Hepatocyte (in vitro differentiated cells): ENCODE results near the gene F2RL2. TPM values are rescaled to one million over a fixed set of nuclear protein-coding genes. Genes with fewer than 3 reads are reported as not detected.

ENCODE experiments used
- DNase-seq: peaks from one replicate; pipeline ENCODE4 v3.0.0-alpha.2; 2016; ENCODE audit warnings: low spot score
- H2AFZ ChIP-seq: fragments of 200-600 bp; sonication (generic); 2 replicates; pipeline ENCODE4 v1.6.0; 2016; ENCODE audit warnings: antibody characterized with exemption, mild to moderate bottlenecking
- H3K27ac ChIP-seq: fragments of 200-600 bp; sonication (generic); 2 replicates; pipeline ENCODE4 v1.5.1; 2016; ENCODE audit warnings: mild to moderate bottlenecking
- H3K27me3 ChIP-seq: fragments of 200-600 bp; sonication (generic); 2 replicates; pipeline ENCODE4 v1.6.1; 2016
- H3K36me3 ChIP-seq: fragments of 200-600 bp; sonication (generic); replicated peaks from 2 replicates; pipeline ENCODE4 v1.5.1; 2016; ENCODE audit warnings: low read depth; ENCODE audit not compliant: insufficient read depth
- H3K4me1 ChIP-seq: fragments of 200-600 bp; sonication (generic); 2 replicates; pipeline ENCODE4 v1.5.1; 2016; ENCODE audit warnings: mild to moderate bottlenecking, moderate library complexity; ENCODE audit not compliant: insufficient read depth
- H3K4me2 ChIP-seq: fragments of 200-600 bp; sonication (generic); 2 replicates; pipeline ENCODE4 v1.6.0; 2016
- H3K4me3 ChIP-seq: fragments of 200-600 bp; sonication (generic); 2 replicates; pipeline ENCODE4 v1.5.1; 2016; ENCODE audit warnings: mild to moderate bottlenecking
- H3K79me2 ChIP-seq: fragments of 200-600 bp; sonication (generic); 2 replicates; pipeline ENCODE4 v1.6.0; 2017; ENCODE audit warnings: mild to moderate bottlenecking
- H3K9me2 ChIP-seq: fragments of 200-600 bp; sonication (generic); replicated peaks from 2 replicates; pipeline ENCODE4 v1.6.0; 2017; ENCODE audit warnings: mild to moderate bottlenecking; ENCODE audit not compliant: insufficient read depth
- H3K9me3 ChIP-seq: fragments of 200-600 bp; sonication (generic); 2 replicates; pipeline ENCODE4 v1.5.1; 2016; ENCODE audit warnings: low read depth, mild to moderate bottlenecking
- H4K20me1 ChIP-seq: fragments of 200-600 bp; sonication (generic); 2 replicates; pipeline ENCODE4 v1.6.0; 2016; ENCODE audit warnings: mild to moderate bottlenecking; ENCODE audit not compliant: insufficient read depth, poor library complexity, severe bottlenecking
- EZH2 ChIP-seq: fragments of 200-600 bp; sonication (generic); IDR thresholded peaks from 2 replicates; pipeline ENCODE4 v1.6.1; 2016; ENCODE audit warnings: antibody characterized with exemption, mild to moderate bottlenecking, borderline replicate concordance
- EZH2phosphoT487 ChIP-seq: fragments of 200-600 bp; sonication (generic); IDR thresholded peaks from one replicate; pipeline ENCODE4 v1.6.1; 2018; ENCODE audit warnings: antibody characterized with exemption, mild to moderate bottlenecking, low read depth, moderate library complexity; ENCODE audit not compliant: unreplicated experiment, severe bottlenecking
- WGBS: methylation state at CpG from one replicate; pipeline ENCODE4 v1.1.6; 2016; ENCODE audit warnings: low lambda C conversion rate; ENCODE audit errors: missing lambda C conversion rate; 5-methylcytosine and 5-hydroxymethylcytosine counted together
- polyA plus RNA-seq: library from polyadenylated mRNA; unstranded; fragments of >200 nt; fragmentation: Nextera tagmentation; extraction: Ambion mirVana; gene quantifications from 2 replicates; pipeline ENCODE4 v1.2.1, GENCODE V29; 2016
- total RNA-seq: library from RNA; depleted of rRNA; stranded (reverse); fragments of >200 nt; gene quantifications from 2 replicates; pipeline ENCODE4 v1.2.3, GENCODE V29; 2014
- TF ChIP-seq, protein P1 (sequence below): fragments of 200-600 bp; sonication (generic); IDR thresholded peaks from 2 replicates; pipeline ENCODE4 v1.5.1; 2016; ENCODE audit warnings: antibody characterized with exemption, mild to moderate bottlenecking; ENCODE audit not compliant: poor library complexity

The F2RL2 gene
- total and polyA plus RNA-seq, 2 experiments from 2014 or later, result 1.5 to 2.3 TPM

DNA sequence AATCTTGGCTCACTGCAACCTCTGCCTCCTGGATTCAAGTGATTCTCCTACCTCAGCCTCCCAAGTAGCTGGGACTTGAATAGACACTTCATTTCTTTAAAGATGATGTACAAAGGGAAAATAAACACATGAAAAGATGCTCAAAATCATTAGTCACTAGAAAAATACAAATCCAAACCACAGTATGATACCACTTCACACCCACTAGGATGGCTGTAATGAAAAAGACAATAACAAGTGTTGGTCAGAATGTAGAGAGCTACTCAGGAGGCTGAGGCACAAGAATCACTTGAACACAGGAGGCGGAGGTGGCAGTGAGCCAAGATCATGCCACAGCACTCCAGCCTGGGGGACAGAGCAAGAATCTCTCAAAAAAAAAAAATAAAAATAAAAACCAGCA is 13.0 kb downstream of the F2RL2 start:
- H2AFZ ChIP-seq, result no peak overlapping the region
- no peaks in the 10 kb centered on the region for H3K79me2 ChIP-seq
- 100% methylated on average over 1 of the region's 1 CpG for WGBS
- no peak overlapping the region for H3K4me3 ChIP-seq
- H3K9me2 ChIP-seq, result no peaks in the 10 kb centered on the region
- no peaks in the 10 kb centered on the region for H4K20me1 ChIP-seq
- no peaks in the 10 kb centered on the region for H3K36me3 ChIP-seq
- no peak overlapping the region for H3K27ac ChIP-seq
- no peak for DNase-seq
- H3K27me3 ChIP-seq, result no peaks in the 10 kb centered on the region
- peaks cover 11% of the 10 kb centered on the region for H3K4me1 ChIP-seq
- H3K4me2 ChIP-seq, result no peak overlapping the region
- TF ChIP-seq EZH2 (no peak), EZH2phosphoT487 (no peak)
- TF ChIP-seq, protein P1, sequence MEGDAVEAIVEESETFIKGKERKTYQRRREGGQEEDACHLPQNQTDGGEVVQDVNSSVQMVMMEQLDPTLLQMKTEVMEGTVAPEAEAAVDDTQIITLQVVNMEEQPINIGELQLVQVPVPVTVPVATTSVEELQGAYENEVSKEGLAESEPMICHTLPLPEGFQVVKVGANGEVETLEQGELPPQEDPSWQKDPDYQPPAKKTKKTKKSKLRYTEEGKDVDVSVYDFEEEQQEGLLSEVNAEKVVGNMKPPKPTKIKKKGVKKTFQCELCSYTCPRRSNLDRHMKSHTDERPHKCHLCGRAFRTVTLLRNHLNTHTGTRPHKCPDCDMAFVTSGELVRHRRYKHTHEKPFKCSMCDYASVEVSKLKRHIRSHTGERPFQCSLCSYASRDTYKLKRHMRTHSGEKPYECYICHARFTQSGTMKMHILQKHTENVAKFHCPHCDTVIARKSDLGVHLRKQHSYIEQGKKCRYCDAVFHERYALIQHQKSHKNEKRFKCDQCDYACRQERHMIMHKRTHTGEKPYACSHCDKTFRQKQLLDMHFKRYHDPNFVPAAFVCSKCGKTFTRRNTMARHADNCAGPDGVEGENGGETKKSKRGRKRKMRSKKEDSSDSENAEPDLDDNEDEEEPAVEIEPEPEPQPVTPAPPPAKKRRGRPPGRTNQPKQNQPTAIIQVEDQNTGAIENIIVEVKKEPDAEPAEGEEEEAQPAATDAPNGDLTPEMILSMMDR, result no peak
- H3K9me3 ChIP-seq, result no peaks in the 10 kb centered on the region

DNA sequence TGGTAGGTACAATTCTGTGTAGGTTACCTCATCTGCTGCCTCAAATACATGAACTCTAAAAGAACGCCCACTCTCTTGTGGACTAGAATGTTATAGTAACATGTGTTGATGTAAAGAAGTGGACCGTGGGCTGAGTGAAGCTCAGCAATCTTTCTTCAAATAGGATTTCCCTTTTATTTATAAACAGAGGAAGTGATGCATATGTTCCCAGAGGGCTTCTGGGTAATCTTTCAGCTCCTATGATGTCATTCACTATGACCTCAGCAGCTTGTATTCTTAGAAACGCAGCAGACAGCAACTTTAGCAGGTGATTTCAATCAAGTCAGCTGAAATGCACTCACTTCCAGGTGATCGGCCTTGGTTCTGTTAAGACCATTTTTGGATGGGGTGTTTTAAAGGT is 14.4 kb downstream of the F2RL2 start:
- TF ChIP-seq, protein P1, result no peak
- TF ChIP-seq EZH2phosphoT487 (no peak), EZH2 (no peak)
- Histone ChIP-seq H3K9me2 (no peaks in the 10 kb centered on the region), H2AFZ (no peak overlapping the region), H3K27ac (peak overlapping the region; percentile 47), H3K27me3 (no peaks in the 10 kb centered on the region), H3K9me3 (no peaks in the 10 kb centered on the region), H3K4me1 (peaks cover 13% of the 10 kb centered on the region), H3K79me2 (no peaks in the 10 kb centered on the region), H4K20me1 (no peaks in the 10 kb centered on the region), H3K4me2 (no peak overlapping the region), H3K4me3 (no peak overlapping the region), H3K36me3 (no peaks in the 10 kb centered on the region)
- DNase-seq, result peak; percentile 37
- 64% methylated on average over 4 of the region's 4 CpGs for WGBS

DNA sequence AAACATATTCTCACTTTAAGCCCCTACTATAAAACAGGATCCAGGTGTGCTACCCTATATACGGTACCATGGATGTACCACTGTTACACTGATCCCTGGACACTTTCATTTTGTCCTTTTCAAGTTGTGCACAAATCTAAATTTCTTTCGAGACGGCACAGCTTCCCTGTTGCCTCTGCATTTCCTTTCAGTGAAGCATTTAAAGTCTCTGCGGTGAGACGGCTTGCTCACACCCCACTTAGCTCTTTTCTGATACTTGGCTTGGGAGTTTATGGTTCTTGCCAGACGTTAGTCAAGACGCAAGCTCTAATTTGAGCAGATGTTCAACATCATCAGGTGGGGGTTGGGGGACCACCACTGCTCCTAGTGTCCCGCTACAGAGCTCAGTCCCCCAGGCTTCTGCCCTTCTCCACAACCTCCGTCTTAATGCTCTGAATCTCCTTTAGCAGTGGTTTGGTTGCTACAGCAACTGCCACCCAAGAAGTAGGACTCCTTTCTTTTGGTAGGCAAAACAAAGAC is 15.8 kb downstream of the F2RL2 start:
- Histone ChIP-seq H3K9me2 (no peaks in the 10 kb centered on the region), H3K4me3 (no peak overlapping the region), H3K4me1 (peaks cover 13% of the 10 kb centered on the region), H3K79me2 (no peaks in the 10 kb centered on the region), H3K9me3 (no peaks in the 10 kb centered on the region), H3K4me2 (peak overlapping the region; percentile 51), H3K27me3 (no peaks in the 10 kb centered on the region), H3K36me3 (no peaks in the 10 kb centered on the region), H3K27ac (peak overlapping the region; percentile 47), H2AFZ (no peak overlapping the region), H4K20me1 (no peaks in the 10 kb centered on the region)
- WGBS, result 58% methylated on average over 9 of the region's 9 CpGs
- peak; percentile 14 for DNase-seq
- no peak for TF ChIP-seq EZH2phosphoT487

DNA sequence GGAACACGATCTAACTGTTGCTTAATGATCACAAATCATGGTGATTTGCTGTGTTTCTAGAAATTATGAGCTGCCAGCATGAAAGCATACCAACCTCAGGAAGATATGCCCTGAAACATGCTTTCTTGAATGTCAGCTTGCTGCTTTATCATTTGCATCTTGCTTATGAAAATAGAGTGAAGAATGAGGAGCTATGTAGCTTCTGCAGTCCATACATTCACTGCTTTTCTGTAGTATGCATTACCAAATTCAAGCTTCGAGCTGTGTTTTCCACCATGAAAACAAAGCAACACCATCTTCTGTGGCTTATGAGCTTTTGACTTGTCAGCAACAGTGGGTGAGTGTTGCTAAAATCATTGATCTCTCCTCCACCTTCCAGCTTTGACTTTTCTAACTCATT is 16.5 kb downstream of the F2RL2 start:
- no peaks in the 10 kb centered on the region for H3K27me3 ChIP-seq
- H3K36me3 ChIP-seq, result no peaks in the 10 kb centered on the region
- no peaks in the 10 kb centered on the region for H4K20me1 ChIP-seq
- no peaks in the 10 kb centered on the region for H3K9me2 ChIP-seq
- peak overlapping the region; percentile 47 for H3K27ac ChIP-seq
- peak overlapping the region; percentile 51 for H3K4me2 ChIP-seq
- no peak overlapping the region for H2AFZ ChIP-seq
- H3K9me3 ChIP-seq, result no peaks in the 10 kb centered on the region
- TF ChIP-seq, protein P1, result no peak
- WGBS, result 77% methylated on average over 2 of the region's 2 CpGs
- no peak for DNase-seq
- H3K4me1 ChIP-seq, result peaks cover 13% of the 10 kb centered on the region
- H3K79me2 ChIP-seq, result no peaks in the 10 kb centered on the region
- H3K4me3 ChIP-seq, result no peak overlapping the region
